Measurements from ENCODE around the gene RAP1GDS1.

DNA sequence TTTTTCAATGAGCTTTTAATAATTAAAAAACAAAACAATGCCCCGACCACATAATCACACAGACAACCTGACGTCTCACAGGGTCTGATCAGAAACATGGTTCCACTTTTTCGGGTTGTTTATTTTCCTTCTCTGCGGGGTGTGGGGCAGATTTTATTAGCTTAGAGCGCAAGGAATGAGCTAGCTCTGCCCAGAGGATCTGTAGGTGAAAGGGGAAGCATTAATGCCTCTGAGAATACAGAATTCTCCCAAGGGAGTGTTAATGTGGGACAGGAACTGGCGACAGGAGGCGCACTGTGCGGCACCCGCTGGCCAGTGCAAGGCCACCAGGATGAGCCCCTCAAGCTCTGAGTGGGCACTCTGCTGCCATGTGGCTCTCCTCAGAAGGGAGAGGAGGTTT, 215.7 kb downstream of the RAP1GDS1 start:
- TF ChIP-seq, protein P1, sequence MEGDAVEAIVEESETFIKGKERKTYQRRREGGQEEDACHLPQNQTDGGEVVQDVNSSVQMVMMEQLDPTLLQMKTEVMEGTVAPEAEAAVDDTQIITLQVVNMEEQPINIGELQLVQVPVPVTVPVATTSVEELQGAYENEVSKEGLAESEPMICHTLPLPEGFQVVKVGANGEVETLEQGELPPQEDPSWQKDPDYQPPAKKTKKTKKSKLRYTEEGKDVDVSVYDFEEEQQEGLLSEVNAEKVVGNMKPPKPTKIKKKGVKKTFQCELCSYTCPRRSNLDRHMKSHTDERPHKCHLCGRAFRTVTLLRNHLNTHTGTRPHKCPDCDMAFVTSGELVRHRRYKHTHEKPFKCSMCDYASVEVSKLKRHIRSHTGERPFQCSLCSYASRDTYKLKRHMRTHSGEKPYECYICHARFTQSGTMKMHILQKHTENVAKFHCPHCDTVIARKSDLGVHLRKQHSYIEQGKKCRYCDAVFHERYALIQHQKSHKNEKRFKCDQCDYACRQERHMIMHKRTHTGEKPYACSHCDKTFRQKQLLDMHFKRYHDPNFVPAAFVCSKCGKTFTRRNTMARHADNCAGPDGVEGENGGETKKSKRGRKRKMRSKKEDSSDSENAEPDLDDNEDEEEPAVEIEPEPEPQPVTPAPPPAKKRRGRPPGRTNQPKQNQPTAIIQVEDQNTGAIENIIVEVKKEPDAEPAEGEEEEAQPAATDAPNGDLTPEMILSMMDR (conservative IDR thresholded peaks at IDR 0.05): no peak
- TF ChIP-seq EZH2 (IDR thresholded peaks at IDR 0.05; ENCODE audit: low read depth): no peak

All from PC-9 (cell line).